Activated CD8-positive, alpha-beta memory T cell treated with anti-CD3 and anti-CD28 coated beads for 36 hours (primary cell): ENCODE data around the gene NOL3. TPM values are rescaled to one million over a fixed set of nuclear protein-coding genes. Genes with fewer than 3 reads are reported as not detected.

ENCODE experiments used
- CTCF ChIA-PET: fragments of 350-600 bp; sonication (Branson Sonifier 250); formaldehyde crosslinking; loops from one replicate; lab custom pipeline; 2021; ENCODE audit warnings: antibody characterized with exemption; lab: Charles Lee
- POLR2A ChIA-PET: fragments of 350-600 bp; sonication (Branson Sonifier 250); formaldehyde crosslinking; loops from one replicate; lab custom pipeline; 2021; ENCODE audit warnings: antibody characterized with exemption; lab: Charles Lee
- total RNA-seq, 2 experiments: library from RNA; stranded (reverse); gene quantifications; one replicate each; pipeline ENCODE4 v1.2.3, GENCODE V29; 2021

Gene NOL3
- total RNA-seq, 2 experiments from 2014 or later, result 4.9 to 5.2 TPM

- POLR2A ChIA-PET, result no interaction called here
- CTCF ChIA-PET, result interaction anchor here (0.5 kb wide), 1 partner anchor 17 kb away, joined by 3 read pairs; no protein-coding TSS in a partner anchor
Measured at GRCh38 chr16:67206129-67206837, 35.9 kb downstream of the NOL3 start.

GRCh38 chr16:67206838-67207248 lies 36.5 kb downstream of the NOL3 start:
- ChIA-PET CTCF (interaction anchor here (0.5 kb wide), 1 partner anchor 17 kb away, joined by 3 read pairs; no protein-coding TSS in a partner anchor), POLR2A (no interaction called here)

GRCh38 chr16:67207249-67208091 lies 37.1 kb downstream of the NOL3 start:
- POLR2A ChIA-PET, result interaction anchor here (0.7 to 1.1 kb wide), 4 partner anchors 9 to 79 kb away, joined by 3 to 5 read pairs (median 3); no protein-coding TSS in a partner anchor
- CTCF ChIA-PET, result interaction anchor here (1.4 kb wide), 1 partner anchor 9 kb away, joined by 7 read pairs; the partner anchor contains the start of gene ELMO3

- CTCF ChIA-PET, result interaction anchor here (0.6 to 1.4 kb wide), 2 partner anchors 10 to 281 kb away, joined by 3 to 7 read pairs; partner anchors contain the start of gene ELMO3
- POLR2A ChIA-PET, result interaction anchor here (0.7 to 1.2 kb wide), 8 partner anchors 10 to 167 kb away, joined by 3 to 7 read pairs (median 4); partner anchors contain the start of gene TMEM208
Measured at GRCh38 chr16:67208154-67208896, 38.0 kb downstream of the NOL3 start.

GRCh38 chr16:67209565-67209964 lies 39.2 kb downstream of the NOL3 start:
- ChIA-PET CTCF (interaction anchor here (1.4 kb wide), 1 partner anchor 17 kb away, joined by 4 read pairs; the partner anchor contains the start of gene TMEM208), POLR2A (interaction anchor here (0.7 to 0.9 kb wide), 2 partner anchors 18 to 23 kb away, joined by 3 to 4 read pairs; partner anchors contain the start of gene TMEM208)

GRCh38 chr16:67210069-67210937 lies 40.0 kb downstream of the NOL3 start:
- ChIA-PET CTCF (interaction anchor here (1.4 kb wide), 1 partner anchor 16 kb away, joined by 4 read pairs; the partner anchor contains the start of gene TMEM208), POLR2A (interaction anchor here (0.5 kb wide), 1 partner anchor 9 kb away, joined by 6 read pairs; no protein-coding TSS in a partner anchor)

- ChIA-PET CTCF (no interaction called here), POLR2A (interaction anchor here (1.1 kb wide), 1 partner anchor 18 kb away, joined by 3 read pairs; no protein-coding TSS in a partner anchor)
Measured at GRCh38 chr16:67211674-67212073, 41.3 kb downstream of the NOL3 start.

- ChIA-PET POLR2A (interaction anchor here (1.1 kb wide), 1 partner anchor 20 kb away, joined by 3 read pairs; no protein-coding TSS in a partner anchor), CTCF (no interaction called here)
Measured at GRCh38 chr16:67212766-67213165, 42.4 kb downstream of the NOL3 start.

GRCh38 chr16:67213197-67214019 lies 43.1 kb downstream of the NOL3 start:
- POLR2A ChIA-PET, result no interaction called here
- CTCF ChIA-PET, result no interaction called here

GRCh38 chr16:67215706-67216105 lies 45.4 kb downstream of the NOL3 start:
- ChIA-PET POLR2A (interaction anchor here (0.6 kb wide), 1 partner anchor 1461 kb away, joined by 3 read pairs; no protein-coding TSS in a partner anchor), CTCF (no interaction called here)

GRCh38 chr16:67216612-67217490 lies 46.5 kb downstream of the NOL3 start:
- ChIA-PET CTCF (interaction anchor here (1.0 kb wide), 1 partner anchor 80 kb away, joined by 7 read pairs; no protein-coding TSS in a partner anchor), POLR2A (no interaction called here)

GRCh38 chr16:67223992-67224391 lies 53.7 kb downstream of the NOL3 start:
- CTCF ChIA-PET, result no interaction called here
- POLR2A ChIA-PET, result no interaction called here
